ENCODE measurements around the gene LTK. TPM values are rescaled to one million over a fixed set of nuclear protein-coding genes. Genes with fewer than 3 reads are reported as not detected.
A peak's percentile ranks its signal among the peaks of the same experiment; 100 is the strongest.

Gene LTK
- total RNA-seq, 2 donors from 2014 or later, result 0.47 TPM; not detected in 1

- no peak for DNase-seq (ENCODE audit: low spot score)
- H3K27me3 Mint-ChIP-seq, result peaks cover 5 to 7% of the 10 kb centered on the region in 2 donors
- peaks cover 2 to 6% of the 10 kb centered on the region in 2 donors for H3K4me1 Mint-ChIP-seq (ENCODE audit: low read depth in 2 of 2)
- no peak overlapping the region for H3K27ac Mint-ChIP-seq
- H3K4me3 Mint-ChIP-seq, result no peak overlapping the region
- no peak for ATAC-seq
- H3K36me3 Mint-ChIP-seq, result no peaks in the 10 kb centered on the region
- H3K9me3 Mint-ChIP-seq, result no peaks in the 10 kb centered on the region
Observed at GRCh38 chr15:41550066-41550775, 36.6 kb upstream of the LTK start.

GRCh38 chr15:41546851-41547786 lies 33.5 kb upstream of the LTK start:
- no peak for ATAC-seq
- no peak overlapping the region for H3K4me3 Mint-ChIP-seq
- H3K4me1 Mint-ChIP-seq (ENCODE audit: low read depth in 2 of 2), result peaks cover 12 to 14% of the 10 kb centered on the region in 2 donors
- H3K27ac Mint-ChIP-seq, result no peak overlapping the region
- H3K27me3 Mint-ChIP-seq, result no peaks in the 10 kb centered on the region
- DNase-seq (ENCODE audit: low spot score), result no peak
- H3K9me3 Mint-ChIP-seq, result no peaks in the 10 kb centered on the region
- H3K36me3 Mint-ChIP-seq, result no peaks in the 10 kb centered on the region

- no peaks in the 10 kb centered on the region for H3K27me3 Mint-ChIP-seq
- H3K4me3 Mint-ChIP-seq, result peak overlapping the region; percentile 93
- no peaks in the 10 kb centered on the region for H3K36me3 Mint-ChIP-seq
- no peak for ATAC-seq
- no peak for DNase-seq (ENCODE audit: low spot score)
- H3K27ac Mint-ChIP-seq, result peak overlapping the region; percentile 84 to 91
- peaks cover 12 to 16% of the 10 kb centered on the region in 2 donors for H3K4me1 Mint-ChIP-seq (ENCODE audit: low read depth in 2 of 2)
- no peaks in the 10 kb centered on the region for H3K9me3 Mint-ChIP-seq
Observed at GRCh38 chr15:41545218-41545617, 31.6 kb upstream of the LTK start.

- DNase-seq (ENCODE audit: low spot score) (no peak), ATAC-seq (no peak)
- no peaks in the 10 kb centered on the region for H3K9me3 Mint-ChIP-seq
- H3K36me3 Mint-ChIP-seq, result no peaks in the 10 kb centered on the region
- no peaks in the 10 kb centered on the region for H3K27me3 Mint-ChIP-seq
- peak overlapping the region; percentile 84 to 91 for H3K27ac Mint-ChIP-seq
- peak overlapping the region; percentile 93 for H3K4me3 Mint-ChIP-seq
- H3K4me1 Mint-ChIP-seq (ENCODE audit: low read depth in 2 of 2), result peaks cover 12 to 16% of the 10 kb centered on the region in 2 donors
Observed at GRCh38 chr15:41544650-41545015, 31.0 kb upstream of the LTK start.

- Mint-ChIP-seq H3K9me3 (no peaks in the 10 kb centered on the region), H3K4me3 (peak overlapping the region; percentile 93), H3K4me1 (ENCODE audit: low read depth in 2 of 2) (peaks cover 12 to 16% of the 10 kb centered on the region in 2 donors), H3K27me3 (no peaks in the 10 kb centered on the region), H3K36me3 (no peaks in the 10 kb centered on the region), H3K27ac (peak overlapping the region; percentile 84 to 91)
- DNase-seq (ENCODE audit: low spot score) (no peak), ATAC-seq (no peak)
Observed at GRCh38 chr15:41543521-41543870, 29.9 kb upstream of the LTK start.

- Mint-ChIP-seq H3K9me3 (no peaks in the 10 kb centered on the region), H3K27ac (no peak overlapping the region), H3K4me1 (ENCODE audit: low read depth in 2 of 2) (peaks cover 0 to 7% of the 10 kb centered on the region in 2 donors), H3K36me3 (no peaks in the 10 kb centered on the region), H3K27me3 (no peaks in the 10 kb centered on the region), H3K4me3 (no peak overlapping the region)
- no peak for ATAC-seq
- no peak for DNase-seq (ENCODE audit: low spot score)
Observed at GRCh38 chr15:41536866-41537265, 23.2 kb upstream of the LTK start.

GRCh38 chr15:41535544-41535943 lies 21.9 kb upstream of the LTK start:
- Mint-ChIP-seq H3K36me3 (no peaks in the 10 kb centered on the region), H3K27ac (no peak overlapping the region), H3K9me3 (no peaks in the 10 kb centered on the region), H3K4me1 (ENCODE audit: low read depth in 2 of 2) (peaks cover 0 to 5% of the 10 kb centered on the region in 2 donors), H3K27me3 (no peaks in the 10 kb centered on the region), H3K4me3 (no peak overlapping the region)
- DNase-seq (ENCODE audit: low spot score) (no peak), ATAC-seq (no peak)

GRCh38 chr15:41530363-41530956 lies 16.8 kb upstream of the LTK start:
- Mint-ChIP-seq H3K9me3 (no peaks in the 10 kb centered on the region), H3K27ac (no peak overlapping the region), H3K4me3 (no peak overlapping the region), H3K27me3 (no peaks in the 10 kb centered on the region), H3K36me3 (peaks cover 13% of the 10 kb centered on the region), H3K4me1 (ENCODE audit: low read depth in 2 of 2) (peaks cover 0 to 6% of the 10 kb centered on the region in 2 donors)
- no peak for DNase-seq (ENCODE audit: low spot score)
- ATAC-seq, result no peak

- DNase-seq (ENCODE audit: low spot score) (no peak), ATAC-seq (no peak)
- no peaks in the 10 kb centered on the region for H3K9me3 Mint-ChIP-seq
- peaks cover 6% of the 10 kb centered on the region for H3K36me3 Mint-ChIP-seq
- H3K27me3 Mint-ChIP-seq, result no peaks in the 10 kb centered on the region
- H3K4me3 Mint-ChIP-seq, result no peak overlapping the region
- no peak overlapping the region for H3K27ac Mint-ChIP-seq
- H3K4me1 Mint-ChIP-seq (ENCODE audit: low read depth in 2 of 2), result no peaks in the 10 kb centered on the region
Observed at GRCh38 chr15:41523097-41523496, 9.5 kb upstream of the LTK start.

- Mint-ChIP-seq H3K4me1 (ENCODE audit: low read depth in 2 of 2) (no peaks in the 10 kb centered on the region), H3K27ac (no peak overlapping the region)
Observed at GRCh38 chr15:41521614-41522013, 8.0 kb upstream of the LTK start.

GRCh38 chr15:41520636-41521035 lies 7.0 kb upstream of the LTK start:
- Mint-ChIP-seq H3K36me3 (no peaks in the 10 kb centered on the region), H3K4me1 (ENCODE audit: low read depth in 2 of 2) (no peaks in the 10 kb centered on the region), H3K27ac (no peak overlapping the region), H3K27me3 (no peaks in the 10 kb centered on the region), H3K4me3 (no peak overlapping the region), H3K9me3 (no peaks in the 10 kb centered on the region)
- ATAC-seq (no peak), DNase-seq (ENCODE audit: low spot score) (no peak)

More at GRCh38 chr15:41521614-41522013, 8.0 kb upstream of the LTK start:
- Mint-ChIP-seq H3K27me3 (no peaks in the 10 kb centered on the region), H3K9me3 (no peaks in the 10 kb centered on the region), H3K36me3 (peaks cover 4% of the 10 kb centered on the region), H3K4me3 (no peak overlapping the region)
- ATAC-seq (no peak), DNase-seq (ENCODE audit: low spot score) (no peak)

GRCh38 chr15:41517895-41518449 lies 4.3 kb upstream of the LTK start:
- Mint-ChIP-seq H3K27ac (no peak overlapping the region), H3K4me1 (ENCODE audit: low read depth in 2 of 2) (peaks cover 10 to 13% of the 10 kb centered on the region in 2 donors), H3K9me3 (no peaks in the 10 kb centered on the region), H3K36me3 (no peaks in the 10 kb centered on the region), H3K27me3 (peaks cover 0 to 4% of the 10 kb centered on the region in 2 donors), H3K4me3 (no peak overlapping the region)
- no peak for DNase-seq (ENCODE audit: low spot score)
- no peak for ATAC-seq

GRCh38 chr15:41512940-41513505 lies 604 bp downstream of the LTK start:
- H3K27ac Mint-ChIP-seq, result no peak overlapping the region
- H3K4me3 Mint-ChIP-seq, result peak overlapping the region; percentile 73
- H3K4me1 Mint-ChIP-seq (ENCODE audit: low read depth in 2 of 2), result peaks cover 14 to 16% of the 10 kb centered on the region in 2 donors
- no peaks in the 10 kb centered on the region for H3K36me3 Mint-ChIP-seq
- DNase-seq (ENCODE audit: low spot score), result no peak
- peaks cover 0 to 9% of the 10 kb centered on the region in 2 donors for H3K27me3 Mint-ChIP-seq
- no peaks in the 10 kb centered on the region for H3K9me3 Mint-ChIP-seq
- ATAC-seq, result peak; percentile 54 to 58
